ENCODE results near the gene CNKSR3.
"Not testable (repeated sequence)": the region's sequence is repeated elsewhere in the genome, so short reads cannot be mapped to it uniquely, and the experiment has no call there.

CNKSR3 gene

GRCh38 chr6:154526996-154527395 lies 16.5 kb upstream of the CNKSR3 start:
- no peak for DNase-seq

- no peak for DNase-seq
Observed at GRCh38 chr6:154522576-154522975, 12.1 kb upstream of the CNKSR3 start.

DNA sequence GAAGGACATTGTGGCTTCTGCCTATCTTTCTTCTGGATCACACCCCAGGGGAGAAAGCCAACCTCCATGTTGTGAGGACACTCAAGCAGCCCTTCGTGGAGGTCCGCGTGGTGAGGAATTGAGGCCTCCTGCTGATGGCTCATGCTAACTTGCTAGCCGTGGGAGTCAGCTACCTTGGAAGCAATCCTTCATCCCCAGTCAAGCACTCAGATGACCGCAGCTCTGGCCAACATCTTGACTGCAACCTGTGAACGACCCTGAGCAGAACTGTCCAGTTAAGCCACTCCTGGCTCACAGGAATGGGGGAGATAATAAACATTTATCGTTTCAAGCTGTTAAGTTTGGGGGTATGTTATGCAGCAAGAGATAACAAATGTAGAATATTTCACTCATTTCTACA lies 10.9 kb upstream of the CNKSR3 start:
- DNase-seq = no peak

- no peak for DNase-seq
Observed at GRCh38 chr6:154520280-154520679, 9.8 kb upstream of the CNKSR3 start.

- DNase-seq = no peak
Observed at GRCh38 chr6:154518396-154518795, 7.9 kb upstream of the CNKSR3 start.

DNA sequence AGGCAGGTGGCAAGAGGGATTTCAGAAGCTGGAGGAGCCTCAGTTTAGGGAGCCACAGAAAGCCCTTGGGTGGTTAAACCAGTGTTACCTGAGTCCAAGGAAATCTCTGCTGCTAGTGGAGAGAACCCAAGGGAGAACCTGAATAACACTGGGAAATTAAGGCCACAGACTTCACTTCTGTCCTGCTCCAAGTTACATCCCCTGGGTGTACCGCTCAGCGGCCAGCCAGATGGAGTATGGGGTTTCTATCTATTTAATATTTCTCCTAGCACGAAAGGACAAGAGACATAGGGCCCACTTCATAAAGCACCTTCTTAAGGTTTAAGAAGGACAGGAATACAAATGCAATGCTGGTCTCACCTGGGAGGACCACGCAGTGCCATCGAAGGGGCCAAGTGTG lies 5.8 kb upstream of the CNKSR3 start:
- no peak for DNase-seq

DNA sequence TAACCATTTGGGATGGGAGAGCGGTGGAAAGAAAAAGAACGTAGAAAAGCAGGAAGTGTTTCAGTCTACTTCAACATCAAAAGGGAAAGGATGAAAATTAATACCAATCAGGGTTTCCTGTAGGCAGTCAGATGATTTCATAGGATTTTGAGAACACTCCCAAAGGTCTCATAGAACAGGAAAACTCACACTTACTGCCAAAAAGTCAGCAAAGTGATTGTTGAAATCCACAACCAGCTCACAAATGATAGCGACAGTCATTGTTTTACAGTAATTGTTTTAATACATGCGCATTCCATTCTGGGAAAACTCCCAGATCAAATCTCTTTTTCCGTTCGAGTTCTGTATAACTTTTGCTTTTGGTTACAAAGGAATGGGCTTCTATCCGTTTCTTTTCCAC lies 5.3 kb upstream of the CNKSR3 start:
- no peak for DNase-seq

- DNase-seq = not testable (repeated sequence)
Observed at GRCh38 chr6:154515076-154515475, 4.6 kb upstream of the CNKSR3 start.

DNA sequence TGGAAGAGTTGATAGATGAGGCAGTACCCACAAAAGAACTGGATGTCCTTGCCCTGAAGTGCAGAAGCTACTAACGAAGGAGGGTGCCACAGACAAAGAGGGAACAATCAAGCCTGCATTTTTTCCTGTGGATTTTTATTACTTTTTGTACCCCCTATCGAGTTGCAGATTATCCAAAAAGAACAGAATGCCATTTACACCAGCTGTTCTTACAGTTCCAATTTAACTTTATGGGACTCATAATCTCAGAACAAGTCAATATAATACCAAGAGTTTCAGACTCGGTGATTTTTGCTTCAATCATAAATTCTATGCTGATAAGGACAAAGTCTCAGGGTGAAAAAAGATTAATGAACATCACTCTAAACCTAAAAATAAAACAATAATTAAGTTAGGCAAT lies 4.0 kb upstream of the CNKSR3 start:
- DNase-seq = no peak

DNA sequence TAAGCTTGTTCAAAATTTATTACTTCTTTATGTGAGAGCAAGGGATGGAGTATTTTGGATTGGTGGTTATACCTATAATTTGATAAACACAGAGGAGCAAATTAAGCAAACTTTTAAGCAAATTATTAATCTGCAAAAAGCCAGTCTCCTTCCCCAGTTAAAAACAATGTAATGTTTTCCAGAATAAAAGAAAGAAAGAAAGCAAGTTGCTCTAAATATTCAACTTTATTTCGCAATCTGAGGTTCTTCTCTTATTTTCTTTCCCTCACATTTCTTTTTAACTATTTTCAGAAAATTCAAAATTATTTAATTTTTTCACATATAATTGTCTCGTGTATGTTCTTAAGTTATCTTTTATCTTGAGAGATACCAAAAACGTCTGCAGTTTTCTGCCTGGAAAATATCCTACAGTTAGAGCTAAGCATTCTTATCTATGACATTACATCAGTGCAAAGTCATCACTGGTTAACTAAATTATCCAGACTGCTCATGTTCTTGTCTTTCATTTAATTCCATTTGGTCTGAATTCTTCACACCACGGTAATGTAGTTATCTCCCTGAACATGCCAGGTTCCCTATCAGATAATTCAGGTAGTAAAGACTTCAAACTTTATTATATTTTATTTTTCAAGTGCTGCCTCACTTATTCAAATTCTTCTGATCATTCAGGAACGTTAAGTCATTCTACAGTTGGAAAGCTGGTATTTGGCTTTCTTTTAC lies 3.3 kb upstream of the CNKSR3 start:
- DNase-seq = no peak

DNA sequence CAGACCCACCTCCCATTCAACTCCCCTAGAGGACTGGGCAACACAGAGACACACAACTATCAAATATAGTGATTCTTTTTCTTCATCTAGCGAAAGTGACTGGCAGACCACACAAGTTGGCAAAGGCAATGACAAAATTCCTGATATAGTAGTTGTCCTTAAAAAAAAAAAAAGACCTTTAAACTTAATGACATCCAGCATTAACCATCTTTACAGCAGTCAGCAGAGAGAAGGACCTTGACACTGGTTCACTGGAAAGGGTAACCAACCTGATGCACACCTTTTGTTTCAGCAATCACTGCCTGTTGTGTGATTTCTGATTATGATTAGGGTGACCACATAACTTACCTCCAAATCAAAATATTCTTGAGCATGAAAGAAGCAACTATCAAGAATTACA lies 1.7 kb upstream of the CNKSR3 start:
- DNase-seq = no peak

- DNase-seq = no peak
Observed at GRCh38 chr6:154511791-154512190, 1.3 kb upstream of the CNKSR3 start.

DNA sequence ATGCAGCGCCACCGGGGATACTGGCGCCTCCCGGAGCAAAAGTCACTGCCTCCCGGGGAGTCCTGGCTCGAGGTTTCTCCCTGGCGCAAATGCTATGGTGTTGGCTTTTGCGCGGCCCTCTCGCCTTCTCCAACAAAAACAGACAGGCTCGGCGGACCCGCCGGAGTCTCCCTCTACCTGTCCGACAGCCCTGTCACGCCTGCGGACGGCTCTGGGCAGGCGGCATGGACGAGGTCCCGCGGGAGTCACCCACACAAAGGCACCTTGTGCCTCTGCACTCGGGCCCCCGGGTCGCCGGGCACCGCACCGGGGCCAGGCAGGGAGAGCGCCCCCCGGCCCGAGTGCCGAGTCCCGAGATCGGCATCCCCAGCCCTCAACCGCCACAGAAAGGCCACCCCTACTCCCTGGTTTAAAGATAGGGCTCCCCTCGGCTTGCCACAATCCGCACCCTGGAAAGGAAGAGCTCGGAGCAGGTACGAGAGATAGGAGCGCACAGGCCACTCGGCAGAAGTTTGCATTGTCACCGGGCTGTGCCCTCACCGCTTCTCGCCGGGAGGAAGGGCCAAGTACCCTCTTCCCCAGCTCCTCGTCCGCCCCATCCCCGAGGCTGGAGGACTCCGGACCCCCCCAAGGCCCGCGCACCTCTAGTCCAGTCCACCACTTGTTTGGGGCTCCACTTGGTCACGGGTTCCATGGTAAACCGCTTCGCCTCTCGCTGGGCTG lies 903 bp downstream of the CNKSR3 start:
- DNase-seq = peak; percentile 65

- peak; percentile 64 for DNase-seq
Observed at GRCh38 chr6:154508573-154509375, 1.7 kb downstream of the CNKSR3 start.

DNA sequence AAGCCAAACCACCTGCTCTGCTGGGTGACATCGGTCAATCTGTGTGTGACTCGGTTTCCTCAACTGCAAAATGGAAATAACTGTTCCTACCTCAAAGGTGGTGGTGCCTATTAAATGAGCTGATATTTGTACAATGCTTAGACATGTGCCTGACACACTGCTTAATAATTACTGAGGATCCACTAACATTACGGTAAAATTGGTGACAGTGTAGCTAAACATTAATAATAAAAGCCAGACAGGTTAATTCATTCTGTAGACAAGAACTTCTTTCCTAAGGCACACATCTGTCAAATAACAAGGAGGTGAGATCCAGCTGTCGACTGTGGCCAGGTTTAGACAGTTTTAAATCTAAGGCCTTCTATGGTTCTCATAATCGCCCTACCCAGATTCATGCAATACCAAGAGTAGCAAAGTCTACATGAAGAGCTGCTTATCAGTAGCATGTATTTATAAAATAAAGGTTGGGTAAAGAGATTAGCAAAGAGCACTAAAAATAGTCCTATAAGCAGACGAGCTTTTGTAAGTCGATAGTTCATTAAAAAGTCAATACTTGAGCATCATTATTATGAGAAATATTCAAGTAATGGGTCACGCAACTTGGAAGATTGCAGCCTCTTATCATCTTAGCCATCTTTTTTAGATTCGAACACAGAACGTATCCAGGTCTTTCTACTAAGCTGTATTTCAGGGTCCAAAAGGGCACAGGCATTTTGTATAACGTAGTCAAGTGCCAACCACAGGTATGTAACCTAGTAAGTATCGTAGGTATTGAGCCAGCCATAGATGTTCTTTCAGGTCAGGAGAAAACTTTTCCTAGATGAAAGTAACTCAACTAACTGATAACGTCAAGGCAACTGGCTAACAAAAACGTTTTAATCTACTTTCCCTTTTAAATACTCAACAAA lies 3.2 kb downstream of the CNKSR3 start:
- DNase-seq = no peak

DNA sequence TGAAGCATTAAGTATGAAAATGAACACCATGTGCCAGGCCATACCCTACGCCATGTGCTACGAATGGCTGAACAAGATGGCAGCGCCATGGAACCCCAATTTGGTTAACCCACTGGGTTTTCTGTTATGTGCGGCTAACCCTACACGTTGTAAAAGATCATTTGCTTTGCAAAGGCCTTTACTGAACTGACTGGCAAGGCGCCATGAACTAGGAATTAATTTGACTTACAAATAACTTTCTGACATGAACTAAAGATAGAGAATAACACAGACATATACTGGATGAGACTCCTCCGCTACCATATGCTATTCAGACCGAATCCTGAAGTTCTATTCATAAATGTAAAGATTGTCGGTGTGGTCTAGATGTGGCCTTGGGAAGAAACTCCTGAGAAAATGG lies 3.9 kb downstream of the CNKSR3 start:
- DNase-seq = no peak

- DNase-seq = no peak
Observed at GRCh38 chr6:154506108-154506507, 4.4 kb downstream of the CNKSR3 start.

DNA sequence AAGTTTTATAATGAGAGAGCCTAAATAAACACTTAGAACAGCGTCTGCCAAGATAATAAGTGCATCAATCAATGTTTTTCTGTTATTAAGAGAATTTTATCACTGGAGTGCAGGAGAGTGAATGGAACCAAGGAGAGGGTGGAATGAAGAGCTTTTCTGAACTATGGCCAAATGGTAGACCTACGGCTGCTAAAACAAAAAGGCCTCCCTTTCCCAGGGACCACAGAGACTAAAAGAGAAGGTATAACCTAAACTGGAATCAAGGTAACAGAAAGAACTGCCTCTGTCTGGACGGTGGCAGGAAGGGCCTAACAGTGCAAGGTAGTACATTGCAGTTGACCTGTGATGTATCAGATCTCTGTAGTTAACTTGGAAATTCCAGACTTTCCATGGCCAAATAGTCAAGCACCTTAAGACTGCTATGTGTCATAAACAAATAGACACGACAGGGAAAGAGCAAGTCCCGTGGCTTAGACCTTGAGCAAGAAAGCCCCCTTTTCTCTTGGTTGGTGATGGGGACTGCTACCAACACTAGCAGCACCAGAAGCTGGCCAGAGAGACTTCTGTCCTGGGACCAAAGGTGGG lies 5.5 kb downstream of the CNKSR3 start:
- DNase-seq = no peak

DNA sequence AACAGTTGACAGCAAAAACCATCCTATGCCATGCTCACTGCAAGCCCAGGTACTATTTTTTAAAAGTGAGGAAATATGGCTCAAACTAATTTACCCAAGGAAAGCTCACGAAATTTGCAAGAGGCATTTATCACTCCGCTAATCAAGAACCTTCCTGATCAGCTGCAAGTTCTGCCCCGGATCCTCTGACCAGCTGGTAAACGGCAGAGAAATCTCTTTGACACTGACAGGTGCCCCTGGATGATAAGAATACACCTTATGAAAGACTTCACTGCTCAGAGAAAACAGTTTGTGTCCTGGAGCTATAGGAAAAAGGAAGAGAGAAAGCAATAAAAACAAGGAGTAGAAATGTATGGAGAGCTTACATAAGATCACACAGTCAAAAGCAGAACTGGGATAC lies 6.4 kb downstream of the CNKSR3 start:
- DNase-seq = no peak

DNA sequence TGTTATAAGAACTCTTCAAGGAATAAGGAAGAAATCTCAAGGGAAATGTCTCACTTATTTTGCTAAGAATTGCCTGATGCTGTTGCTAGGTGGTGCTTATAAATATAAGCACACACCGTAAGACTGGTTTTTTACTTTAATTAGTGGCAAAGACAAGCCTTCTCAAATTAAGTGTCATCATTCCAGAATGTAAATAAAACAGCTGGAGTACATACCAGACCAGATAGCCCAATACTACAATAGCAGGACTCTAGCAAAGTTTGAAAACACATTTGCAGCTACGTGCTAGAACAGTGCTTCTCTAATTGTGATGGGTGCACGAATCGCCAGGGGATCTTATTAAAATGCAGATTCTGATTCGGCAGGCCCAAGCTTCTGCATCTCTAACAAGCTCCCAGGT lies 6.8 kb downstream of the CNKSR3 start:
- DNase-seq = no peak

GRCh38 chr6:154502553-154502952 lies 7.9 kb downstream of the CNKSR3 start:
- DNase-seq = no peak

GRCh38 chr6:154501578-154501868 lies 9.0 kb downstream of the CNKSR3 start:
- DNase-seq = no peak
